Measurements from ENCODE around the gene BCL6B. TPM values are rescaled to one million over a fixed set of nuclear protein-coding genes. Genes with fewer than 3 reads are reported as not detected.

BCL6B gene
- total RNA-seq, 1 experiment from 2014 or later, result 0.58 TPM

GRCh38 chr17:7035591-7036368, 12.9 kb downstream of the BCL6B start, which contains the start of gene SLC16A13:
Gene SLC16A13, plus strand, starts transcription at chr17:7036015. Its CDS starts 368 bp downstream, at chr17:7036383.
- peak within 1 kb of the TSS; percentile 76 for H3K4me3 ChIP-seq (ENCODE audit: low read depth, low read length, poor library complexity, severe bottlenecking)
- intact Hi-C loops (cut with micrococcal nuclease; ENCODE audit: unreplicated experiment), result no loop called here
- TF ChIP-seq EZH2 (IDR thresholded peaks at IDR 0.05; ENCODE audit: borderline replicate concordance, low read depth, low read length, poor library complexity, severe bottlenecking) (no peak), CTCF (conservative IDR thresholded peaks at IDR 0.05; ENCODE audit: low read depth, low read length) (no peak)
- POLR2A ChIA-PET (ENCODE audit: low non-redundant PET), result interaction anchor here (0.6 to 0.7 kb wide), 2 partner anchors 98 to 105 kb away, joined by 3 to 8 read pairs; no protein-coding TSS in a partner anchor
- peaks cover 11% of the 10 kb centered on the region for H3K4me1 ChIP-seq (ENCODE audit: insufficient read depth, low read length, poor library complexity, severe bottlenecking)
- DNase-seq (ENCODE audit: low spot score), result peak; percentile 98
- no peaks in the 10 kb centered on the region for H3K36me3 ChIP-seq (ENCODE audit: insufficient read depth, low read length, poor library complexity, severe bottlenecking)
- peak within 1 kb of the TSS; percentile 84 for H3K27ac ChIP-seq (ENCODE audit: low read depth, low read length, poor library complexity, severe bottlenecking)
- H3K9me3 ChIP-seq (ENCODE audit: low read depth, low read length, poor library complexity, severe bottlenecking), result no peaks in the 10 kb centered on the region
- no peaks in the 10 kb centered on the region for H3K27me3 ChIP-seq (replicated peaks; ENCODE audit: insufficient read depth, low read depth, low read length, poor library complexity)
- no TSS peak for BruUV-seq (replicated peaks)
- CTCF ChIA-PET, result interaction anchor here (0.6 to 1.5 kb wide), 5 partner anchors 10 to 178 kb away, joined by 3 to 9 read pairs (median 3); no protein-coding TSS in a partner anchor

GRCh38 chr17:7038025-7038862, 15.4 kb downstream of the BCL6B start:
- no peak for DNase-seq (ENCODE audit: low spot score)
- TF ChIP-seq CTCF (conservative IDR thresholded peaks at IDR 0.05; ENCODE audit: low read depth, low read length) (no peak), EZH2 (IDR thresholded peaks at IDR 0.05; ENCODE audit: borderline replicate concordance, low read depth, low read length, poor library complexity, severe bottlenecking) (no peak)
- POLR2A ChIA-PET (ENCODE audit: low non-redundant PET), result no interaction called here
- no peaks in the 10 kb centered on the region for H3K27me3 ChIP-seq (replicated peaks; ENCODE audit: insufficient read depth, low read depth, low read length, poor library complexity)
- no TSS peak for BruUV-seq (replicated peaks)
- intact Hi-C loops (cut with micrococcal nuclease; ENCODE audit: unreplicated experiment), result no loop called here
- CTCF ChIA-PET, result interaction anchor here (0.6 to 0.7 kb wide), 3 partner anchors 95 to 1372 kb away, joined by 3 read pairs; no protein-coding TSS in a partner anchor
- no peaks in the 10 kb centered on the region for H3K36me3 ChIP-seq (ENCODE audit: insufficient read depth, low read length, poor library complexity, severe bottlenecking)
- no peak overlapping the region for H3K4me3 ChIP-seq (ENCODE audit: low read depth, low read length, poor library complexity, severe bottlenecking)
- no peak overlapping the region for H3K27ac ChIP-seq (ENCODE audit: low read depth, low read length, poor library complexity, severe bottlenecking)
- H3K4me1 ChIP-seq (ENCODE audit: insufficient read depth, low read length, poor library complexity, severe bottlenecking), result peaks cover 13% of the 10 kb centered on the region
- H3K9me3 ChIP-seq (ENCODE audit: low read depth, low read length, poor library complexity, severe bottlenecking), result no peaks in the 10 kb centered on the region

GRCh38 chr17:7039832-7040231, 17.0 kb downstream of the BCL6B start:
- Histone ChIP-seq H3K9me3 (ENCODE audit: low read depth, low read length, poor library complexity, severe bottlenecking) (no peaks in the 10 kb centered on the region), H3K4me3 (ENCODE audit: low read depth, low read length, poor library complexity, severe bottlenecking) (no peak overlapping the region), H3K27me3 (replicated peaks; ENCODE audit: insufficient read depth, low read depth, low read length, poor library complexity) (no peaks in the 10 kb centered on the region), H3K36me3 (ENCODE audit: insufficient read depth, low read length, poor library complexity, severe bottlenecking) (no peaks in the 10 kb centered on the region), H3K4me1 (ENCODE audit: insufficient read depth, low read length, poor library complexity, severe bottlenecking) (peaks cover 22% of the 10 kb centered on the region), H3K27ac (ENCODE audit: low read depth, low read length, poor library complexity, severe bottlenecking) (no peak overlapping the region)
- ChIA-PET POLR2A (ENCODE audit: low non-redundant PET) (no interaction called here), CTCF (interaction anchor here (0.6 kb wide), 1 partner anchor 96 kb away, joined by 6 read pairs; no protein-coding TSS in a partner anchor)
- no peak for TF ChIP-seq CTCF (conservative IDR thresholded peaks at IDR 0.05; ENCODE audit: low read depth, low read length)
- TF ChIP-seq EZH2 (IDR thresholded peaks at IDR 0.05; ENCODE audit: borderline replicate concordance, low read depth, low read length, poor library complexity, severe bottlenecking), result no peak
- no peak for DNase-seq (ENCODE audit: low spot score)
- BruUV-seq (replicated peaks), result no TSS peak
- intact Hi-C loops (cut with micrococcal nuclease; ENCODE audit: unreplicated experiment), result loop anchor here (10.0 kb wide), 1 partner anchor 645 kb away; the partner anchor contains the start of genes TP53 and WRAP53

Measured in A673 (cell line).